T47D (cell line): ENCODE data around the gene PRKN.

Experiments used
- DNase-seq, 2 experiments: peaks; one replicate each; pipeline versions ENCODE4 v3.0.0 to v3.0.0-alpha.2; 2011 to 2012; ENCODE audit warnings: low read depth in 1 of 2, low spot score in 1 of 2
- JUND ChIP-seq: IDR thresholded peaks from 2 replicates; pipeline ENCODE4 v1.6.1; 2012; ENCODE audit warnings: low read depth
- in situ Hi-C: cut with HindIII; loops from 2 replicates; pipeline ENCODE4 v1.10.0; 2016; ENCODE audit warnings: low sequenced_read_pairs, low pct_unique_long_range_greater_than_20kb

Gene PRKN

GRCh38 chr6:161414707-161415106 lies 1312.9 kb downstream of the PRKN start:
- no peak for DNase-seq
- in situ Hi-C loops, result no loop called here
- TF ChIP-seq JUND, result no peak

GRCh38 chr6:161414180-161414579 lies 1313.4 kb downstream of the PRKN start:
- in situ Hi-C loops, result no loop called here
- TF ChIP-seq JUND, result no peak
- DNase-seq, result peak in 1 of 2 experiments; percentile 9

GRCh38 chr6:161413355-161413771 lies 1314.2 kb downstream of the PRKN start:
- TF ChIP-seq JUND, result no peak
- in situ Hi-C loops, result no loop called here
- no peak for DNase-seq

GRCh38 chr6:161412795-161413194 lies 1314.8 kb downstream of the PRKN start:
- in situ Hi-C loops, result no loop called here
- no peak for TF ChIP-seq JUND
- DNase-seq, result no peak

- in situ Hi-C loops, result no loop called here
- DNase-seq, result no peak
- no peak for TF ChIP-seq JUND
These were observed 1316.2 kb downstream of the PRKN start for GRCh38 chr6:161411265-161411944.

GRCh38 chr6:161410736-161411135 lies 1316.8 kb downstream of the PRKN start:
- in situ Hi-C loops, result no loop called here
- TF ChIP-seq JUND, result no peak
- DNase-seq, result peak in 1 of 2 experiments; percentile 31

- in situ Hi-C loops, result no loop called here
- TF ChIP-seq JUND, result no peak
- DNase-seq, result no peak
These were observed 1317.5 kb downstream of the PRKN start for GRCh38 chr6:161410076-161410475.

GRCh38 chr6:161409353-161409752 lies 1318.2 kb downstream of the PRKN start:
- TF ChIP-seq JUND, result no peak
- DNase-seq, result no peak
- in situ Hi-C loops, result no loop called here

- TF ChIP-seq JUND, result no peak
- no peak for DNase-seq
- in situ Hi-C loops, result no loop called here
These were observed 1319.5 kb downstream of the PRKN start for GRCh38 chr6:161408041-161408440.

GRCh38 chr6:161407581-161407980 lies 1320.0 kb downstream of the PRKN start:
- no peak for TF ChIP-seq JUND
- DNase-seq, result no peak
- in situ Hi-C loops, result no loop called here

GRCh38 chr6:161407115-161407514 lies 1320.5 kb downstream of the PRKN start:
- no peak for DNase-seq
- no peak for TF ChIP-seq JUND
- in situ Hi-C loops, result no loop called here

- TF ChIP-seq JUND, result no peak
- in situ Hi-C loops, result no loop called here
- no peak for DNase-seq
These were observed 1320.9 kb downstream of the PRKN start for GRCh38 chr6:161406646-161407045.

- no peak for TF ChIP-seq JUND
- no peak for DNase-seq
- in situ Hi-C loops, result no loop called here
These were observed 1322.1 kb downstream of the PRKN start for GRCh38 chr6:161405418-161405817.

- in situ Hi-C loops, result no loop called here
- no peak for TF ChIP-seq JUND
- DNase-seq, result no peak
These were observed 1323.8 kb downstream of the PRKN start for GRCh38 chr6:161403717-161404116.
